NCI-H1694 treated with DMSO at 0.1 percent for 48 hours (cell line): ENCODE data around the gene FSIP1.

ENCODE experiments used
- DNase-seq: peaks from one replicate; lab custom pipeline; 2025; lab: John Stamatoyannopoulos, UW

FSIP1 gene

DNA sequence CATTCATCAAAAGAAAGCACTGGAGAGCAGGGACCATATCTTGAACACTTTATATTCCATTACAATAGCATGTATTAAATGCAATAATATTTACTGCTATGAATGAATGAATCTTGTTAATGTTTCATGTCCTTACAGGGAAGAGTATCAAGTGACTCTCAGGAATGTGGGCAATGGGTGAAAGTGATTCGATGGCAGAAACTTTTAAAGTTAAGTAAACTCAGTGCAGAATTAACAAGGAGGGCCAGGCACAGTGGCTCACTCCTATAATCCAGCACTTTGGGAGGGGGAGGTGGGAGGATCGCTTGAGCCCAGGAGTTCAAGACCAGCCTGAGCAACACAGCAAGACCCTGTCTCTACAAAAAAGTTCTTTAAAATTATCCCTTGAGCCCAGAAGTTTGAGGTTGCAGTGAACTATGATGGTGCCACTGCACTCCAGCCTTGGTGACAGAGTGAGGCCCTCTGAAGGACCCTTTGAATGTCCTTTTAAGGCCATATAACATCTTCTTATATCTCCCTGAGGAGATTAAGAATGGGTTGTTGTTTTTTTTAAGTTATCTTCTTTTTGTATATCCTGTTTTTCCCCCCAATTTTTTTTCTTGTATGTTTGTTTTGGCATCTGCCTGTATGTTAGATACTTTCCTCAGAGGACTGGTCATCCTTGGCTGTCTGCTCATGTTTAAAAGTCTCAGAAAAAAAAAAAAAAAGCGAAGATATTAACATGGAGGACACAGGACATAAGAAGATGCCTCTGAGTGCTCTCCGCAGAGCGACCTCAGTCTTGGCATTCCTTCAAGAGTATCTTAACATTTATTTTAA, 9.6 kb upstream of the FSIP1 start:
- DNase-seq: no peak

DNA sequence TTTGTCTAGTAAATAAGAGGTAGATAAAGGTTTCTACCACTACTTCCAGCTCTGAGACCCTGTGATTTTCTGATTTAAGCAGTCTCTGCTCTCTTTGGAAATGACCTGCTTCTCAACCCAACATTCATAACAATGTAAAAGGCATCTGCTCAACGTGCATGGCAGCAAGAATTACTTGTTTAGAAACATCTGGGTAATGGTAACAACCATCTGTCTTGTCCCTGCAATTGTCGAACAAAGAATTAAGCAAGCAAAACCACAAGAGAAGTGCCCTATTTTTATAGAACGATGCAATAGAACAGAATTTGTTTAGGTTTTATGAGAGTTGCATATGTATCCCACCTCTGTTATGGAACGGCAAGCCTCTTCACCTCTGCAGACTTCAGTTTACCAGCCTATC, 7.1 kb upstream of the FSIP1 start:
- DNase-seq: peak; percentile 38

DNA sequence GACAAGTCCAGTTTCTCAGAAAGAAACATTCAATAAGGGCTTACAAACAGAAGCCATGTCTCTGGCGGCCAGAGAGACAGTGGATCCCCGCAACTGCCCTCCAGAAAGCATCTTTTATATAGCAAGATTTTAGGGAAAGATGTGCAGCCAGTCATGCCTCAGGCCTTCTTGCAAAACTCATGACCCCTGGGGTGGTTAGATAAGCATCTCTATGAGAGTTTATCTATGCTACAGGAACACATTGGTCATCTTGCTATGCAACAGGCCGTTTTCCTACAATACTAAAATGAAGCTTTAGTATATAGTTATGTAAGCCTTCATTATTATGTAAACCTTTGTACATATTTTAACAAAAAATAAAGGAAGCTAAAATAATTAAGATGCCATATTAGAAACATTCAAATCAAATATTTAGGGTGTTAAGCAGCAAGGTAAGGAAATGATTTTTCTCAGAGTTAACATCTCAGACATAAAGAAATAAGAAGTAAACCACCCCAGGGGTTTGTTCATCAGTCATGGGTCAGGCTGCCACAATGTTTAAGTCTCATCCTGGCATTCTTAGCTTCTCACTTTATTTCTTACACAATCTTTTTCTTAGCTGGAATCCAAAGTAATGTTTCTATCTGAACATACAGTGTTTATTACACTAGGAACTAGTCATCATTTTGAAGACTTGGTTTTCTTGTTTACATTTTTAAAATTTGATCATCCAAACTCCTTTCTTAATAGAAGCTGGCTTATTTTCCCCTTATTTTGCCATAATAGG, 6.3 kb upstream of the FSIP1 start:
- DNase-seq: no peak

DNA sequence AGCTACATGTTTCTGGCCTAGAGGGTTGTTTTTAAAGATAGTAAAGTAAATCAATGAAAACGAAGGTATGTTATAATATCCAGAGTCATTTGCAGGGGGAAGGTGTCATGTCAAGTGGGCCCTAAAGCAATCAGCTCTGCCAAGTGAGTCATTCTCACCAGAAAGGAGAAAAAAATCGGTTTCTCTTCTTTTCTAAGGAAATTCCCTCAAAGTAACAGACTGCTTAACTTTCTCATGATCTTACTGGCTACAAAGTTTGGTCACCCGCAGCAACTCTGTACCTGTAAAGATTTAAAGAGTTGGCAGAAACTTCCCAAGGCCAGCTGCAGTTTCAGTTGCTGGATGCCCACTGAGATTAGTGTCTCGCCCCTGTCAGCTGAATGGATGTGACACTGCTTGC, 5.5 kb upstream of the FSIP1 start:
- DNase-seq: no peak

DNA sequence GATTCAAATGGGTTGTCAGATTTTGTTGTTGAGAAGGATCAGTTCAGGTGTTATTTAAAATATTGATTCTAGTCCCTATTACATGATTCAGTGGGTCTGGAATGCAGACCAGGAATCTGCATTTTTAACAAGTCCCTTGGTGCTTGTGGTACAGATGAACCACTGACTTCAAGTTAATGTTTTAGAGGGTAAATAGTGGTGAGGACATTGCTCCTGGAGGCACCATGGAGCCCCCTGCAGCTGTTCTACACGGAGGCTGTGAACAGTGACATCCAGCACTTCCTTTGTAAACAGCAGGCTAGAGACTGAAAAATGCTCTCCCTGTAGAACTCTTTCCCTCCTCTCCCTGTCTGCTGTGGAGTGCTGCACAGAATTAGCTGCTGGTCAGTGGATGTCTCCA, 4.8 kb upstream of the FSIP1 start:
- DNase-seq: no peak

DNA sequence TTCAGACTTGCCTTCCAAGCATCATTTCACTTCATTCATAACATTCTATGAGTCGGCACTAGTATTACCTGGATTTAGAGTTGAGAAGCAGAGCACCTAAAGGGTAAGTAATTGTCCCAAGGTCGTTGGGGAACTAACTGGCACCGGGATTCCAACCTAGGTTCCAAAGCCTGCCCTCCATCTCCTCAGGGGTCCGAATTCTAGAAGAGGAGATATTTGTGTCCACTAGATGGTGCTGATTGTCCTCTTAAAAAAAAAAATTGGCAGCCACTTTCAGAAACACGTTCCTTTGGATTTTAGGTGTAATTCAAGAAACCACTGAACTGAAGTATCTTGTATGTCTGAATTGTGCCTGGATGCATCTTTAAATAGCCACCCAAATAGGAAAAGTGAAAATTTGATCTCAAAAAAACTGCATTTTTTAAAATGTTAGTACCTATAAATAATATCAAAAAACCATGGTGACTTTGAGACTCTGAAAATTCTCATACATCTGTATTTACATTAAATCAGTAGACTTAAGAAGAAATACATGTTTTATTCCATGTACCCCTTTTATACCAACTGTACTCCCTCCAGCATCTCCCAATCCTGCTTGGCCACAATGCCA, 3.9 kb upstream of the FSIP1 start:
- DNase-seq: peak; percentile 67

DNA sequence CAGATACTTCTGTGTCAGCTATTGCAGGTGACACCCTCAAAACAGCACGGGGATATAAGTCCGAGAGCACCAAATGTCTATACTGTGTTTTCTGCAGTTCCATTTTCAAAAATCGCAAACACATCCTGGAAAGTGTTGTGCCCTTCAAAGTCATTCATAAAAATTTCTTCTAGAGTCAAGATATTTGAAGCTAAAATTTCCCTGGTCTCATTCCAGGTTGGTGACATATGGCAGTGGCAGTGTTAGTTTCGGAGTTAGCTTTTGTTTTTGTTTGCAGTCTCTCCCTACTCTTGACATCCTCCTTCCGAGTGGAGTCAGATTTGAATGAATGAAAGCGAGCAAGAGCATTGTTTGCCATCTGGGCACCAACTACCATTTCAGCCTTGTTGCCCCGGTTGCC, 3.2 kb upstream of the FSIP1 start:
- peak; percentile 54 for DNase-seq

DNA sequence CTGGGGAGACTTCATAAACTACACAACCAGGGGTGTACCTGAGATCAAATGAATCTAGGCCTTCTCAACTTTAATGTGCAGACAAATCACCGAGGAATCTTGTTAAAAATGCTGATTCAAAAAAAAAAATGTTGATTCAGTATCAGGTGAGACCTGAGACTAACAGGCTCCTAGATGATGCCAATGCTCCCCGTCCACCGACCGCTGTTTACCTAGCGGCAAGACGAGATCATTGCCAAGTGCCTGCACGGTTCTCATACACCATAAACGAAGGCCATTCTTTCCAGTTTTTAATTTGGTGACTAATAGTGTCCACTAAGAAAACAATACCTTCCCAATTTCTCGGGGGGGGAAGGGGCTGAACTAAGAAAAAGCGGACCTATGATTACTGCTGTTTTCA, 2.5 kb upstream of the FSIP1 start:
- DNase-seq: no peak

DNA sequence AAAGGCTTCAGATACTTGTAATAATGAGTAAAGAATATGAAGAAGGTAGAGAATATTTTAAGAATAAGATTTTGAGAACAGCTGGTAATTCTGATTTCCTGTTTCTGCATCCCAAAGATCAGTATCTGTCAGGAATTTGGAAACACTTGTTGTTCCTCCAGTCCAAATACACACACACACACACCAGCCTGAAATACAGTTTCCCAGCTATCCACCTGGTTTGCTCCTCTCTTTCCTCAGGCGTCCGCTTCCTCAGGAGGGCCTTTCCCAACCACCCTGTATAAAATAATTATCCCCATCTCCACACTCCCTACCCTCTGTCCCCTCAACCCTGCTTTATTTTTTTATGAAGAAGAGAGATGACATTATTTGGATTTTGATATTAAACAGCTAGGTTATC, 2.0 kb upstream of the FSIP1 start:
- no peak for DNase-seq

DNA sequence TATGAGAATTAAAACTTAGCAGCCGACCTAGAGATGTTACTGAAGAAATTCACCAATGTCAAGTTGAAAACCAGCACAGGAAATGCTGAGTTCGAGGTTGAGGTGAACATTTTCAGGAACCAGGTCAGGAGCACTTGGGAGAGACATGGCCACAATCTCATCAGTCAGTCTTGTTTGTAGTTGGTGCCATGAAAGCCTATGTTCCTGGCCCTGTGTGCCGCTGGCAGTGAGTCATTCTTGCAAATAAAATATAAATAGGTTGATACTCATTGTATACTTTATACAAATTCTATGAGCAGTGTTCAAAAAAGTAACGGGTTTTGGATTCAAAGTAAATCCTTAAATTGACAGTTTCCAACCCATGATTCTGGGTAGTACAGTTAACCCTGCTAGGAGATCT, 1.5 kb upstream of the FSIP1 start:
- DNase-seq: no peak

DNA sequence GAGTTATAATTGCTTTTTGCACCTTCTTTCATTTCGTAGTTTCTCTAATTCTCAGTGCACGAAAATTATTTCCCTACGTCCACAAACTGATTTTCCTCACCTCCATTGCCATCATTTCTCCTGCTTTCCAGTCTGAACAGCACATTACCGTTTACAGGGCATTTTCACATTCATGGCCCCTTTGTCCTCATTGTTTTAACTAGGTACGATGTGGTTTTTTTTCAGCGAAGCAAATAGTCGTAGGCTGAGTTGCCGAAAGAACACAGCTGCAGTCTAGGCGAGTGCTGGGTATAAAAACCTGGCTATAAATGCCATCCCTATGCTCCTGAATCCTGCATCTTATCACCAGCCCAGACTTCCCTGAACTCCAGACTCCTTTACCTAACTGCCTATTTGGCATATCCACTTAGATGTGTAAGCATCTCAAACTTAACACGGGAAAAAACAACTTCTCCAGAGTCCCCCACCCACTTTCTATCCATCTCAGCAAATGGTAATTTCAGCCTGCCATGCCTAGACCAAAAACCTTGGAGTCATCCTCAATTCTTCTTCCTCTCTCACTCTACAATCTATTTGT, 691 bp upstream of the FSIP1 start:
- no peak for DNase-seq

DNA sequence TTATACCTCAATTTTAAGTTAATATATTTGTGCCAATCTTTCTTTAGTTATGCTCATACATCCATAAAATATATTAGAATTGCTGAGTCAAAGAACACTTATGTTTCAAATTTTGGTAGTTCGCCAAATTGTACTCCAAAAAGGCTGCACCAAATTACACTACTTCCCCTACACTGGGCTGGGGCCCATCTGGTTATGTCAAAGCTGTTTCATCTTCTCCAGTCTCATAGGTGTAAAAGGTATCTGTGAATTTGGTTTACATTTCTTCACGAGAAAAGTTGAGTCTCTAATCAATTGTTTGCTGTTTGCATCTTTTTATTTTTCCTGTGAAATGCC, 706 bp downstream of the FSIP1 start:
- DNase-seq: no peak

DNA sequence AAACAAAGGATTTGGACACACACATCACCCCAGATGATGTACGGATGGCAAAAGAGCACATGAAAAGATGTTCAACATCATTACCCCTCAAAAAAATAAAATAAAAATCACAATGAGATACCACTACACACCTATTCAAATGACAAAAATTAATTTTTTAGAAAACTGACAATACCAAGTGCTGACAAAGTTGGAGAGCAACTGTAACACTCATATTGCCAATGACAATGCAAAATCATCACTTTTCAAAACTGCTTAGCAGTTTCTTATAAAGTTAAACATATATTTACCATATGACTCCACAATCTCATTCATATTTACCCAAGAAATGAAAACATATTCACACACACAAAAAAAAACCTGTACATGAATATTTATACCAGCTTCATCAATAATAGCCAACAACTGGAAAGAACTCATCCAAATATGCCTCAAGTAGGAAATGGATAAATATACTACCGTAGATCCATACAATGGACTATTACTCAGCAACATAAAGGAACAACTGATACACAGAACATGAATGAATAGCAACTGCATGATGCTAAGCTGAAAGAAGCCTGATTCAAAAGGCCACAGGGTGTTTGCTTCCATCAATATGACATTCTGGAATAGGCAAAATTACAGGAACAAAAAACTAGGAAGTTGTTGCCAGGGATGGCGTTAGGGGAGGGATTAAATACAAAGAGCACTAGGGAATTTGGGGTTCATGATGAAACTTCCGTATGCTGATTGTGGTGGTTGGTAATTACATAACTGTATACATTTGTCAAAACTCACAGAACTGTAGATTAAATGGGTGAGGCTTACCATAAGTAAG, 1.3 kb downstream of the FSIP1 start:
- DNase-seq: no peak

DNA sequence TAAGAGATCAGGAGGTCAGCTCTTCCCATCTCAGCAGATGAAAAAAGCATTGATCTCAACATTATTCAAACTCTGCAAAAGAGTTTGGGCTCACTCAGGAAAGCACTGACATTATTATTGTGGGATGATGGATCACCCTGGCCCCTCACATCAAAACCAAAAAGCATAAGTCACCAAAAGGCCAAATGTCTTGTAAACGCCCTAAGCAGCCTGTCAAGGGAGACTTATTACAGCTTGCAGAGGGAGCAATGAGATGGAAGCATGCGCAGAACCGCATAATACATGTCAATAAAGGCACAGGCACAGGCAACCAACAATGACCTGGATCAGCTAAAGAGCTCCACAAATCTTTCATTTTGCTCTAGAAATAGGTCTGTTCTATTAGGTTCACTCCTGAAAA, 4.6 kb downstream of the FSIP1 start:
- no peak for DNase-seq

DNA sequence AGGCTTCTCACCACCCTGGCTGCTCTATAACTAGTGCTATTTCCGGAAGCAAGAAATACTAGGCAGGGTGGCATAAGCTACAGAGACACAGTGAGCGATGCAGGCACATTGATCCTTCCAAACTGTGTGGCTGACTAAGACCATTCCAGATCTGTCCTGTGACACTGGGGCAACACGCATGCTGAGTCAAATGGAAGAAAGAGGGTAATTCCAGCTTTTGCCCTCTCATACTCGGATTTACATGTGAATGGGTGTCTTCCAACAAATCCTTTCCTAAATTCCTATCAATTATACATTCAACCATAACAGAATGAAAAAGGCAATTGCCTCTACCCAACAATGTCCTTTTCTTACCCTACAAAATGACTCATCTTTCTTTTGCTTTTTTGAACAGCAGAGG, 5.1 kb downstream of the FSIP1 start:
- no peak for DNase-seq

DNA sequence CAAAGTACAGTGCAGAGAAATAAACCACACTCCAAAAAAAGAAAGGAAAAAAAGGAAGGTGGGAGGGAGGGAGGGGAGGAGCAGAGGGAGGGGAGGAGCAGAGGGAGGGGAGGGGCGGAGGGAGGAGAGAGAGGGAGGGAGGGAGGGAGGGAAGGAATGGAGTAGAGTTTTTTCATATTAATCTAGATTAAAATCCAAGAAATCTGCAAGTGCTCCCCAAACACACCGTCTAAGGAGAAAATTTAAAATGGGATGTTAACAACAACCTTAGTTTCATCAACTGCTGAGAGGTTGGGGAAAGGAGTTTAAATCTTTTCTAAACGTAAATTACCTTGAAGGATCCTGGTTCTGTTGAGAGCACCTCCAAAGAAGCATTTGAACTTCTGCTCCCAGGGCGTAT, 6.6 kb downstream of the FSIP1 start:
- DNase-seq: no peak

DNA sequence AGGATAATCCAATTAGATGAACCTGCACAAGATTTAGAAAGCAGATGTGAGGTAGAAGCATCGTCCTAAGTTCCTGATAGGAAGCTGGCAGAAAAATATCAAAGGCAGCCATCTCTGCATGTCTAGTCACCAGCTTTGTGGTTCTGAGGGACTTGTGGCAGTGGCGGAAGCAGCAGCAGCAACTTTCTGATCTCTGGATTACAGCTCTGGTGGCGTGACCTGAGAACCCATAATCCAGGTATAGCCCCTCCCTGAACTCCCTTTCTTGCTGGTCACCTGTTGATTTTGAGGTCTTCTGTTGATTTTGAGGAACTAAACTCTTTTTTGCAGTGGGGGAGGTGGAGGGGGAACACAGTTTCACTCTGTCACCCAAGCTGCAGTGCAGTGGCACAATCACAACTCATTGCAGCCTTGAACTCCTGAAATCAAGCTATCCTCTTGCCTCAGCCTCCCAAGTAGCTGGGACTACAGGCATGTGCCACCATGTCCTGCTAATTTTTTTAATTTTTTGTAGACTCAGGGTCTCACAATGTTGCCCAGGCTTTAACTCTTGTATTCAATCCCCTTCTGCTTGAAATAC, 7.9 kb downstream of the FSIP1 start:
- no peak for DNase-seq

DNA sequence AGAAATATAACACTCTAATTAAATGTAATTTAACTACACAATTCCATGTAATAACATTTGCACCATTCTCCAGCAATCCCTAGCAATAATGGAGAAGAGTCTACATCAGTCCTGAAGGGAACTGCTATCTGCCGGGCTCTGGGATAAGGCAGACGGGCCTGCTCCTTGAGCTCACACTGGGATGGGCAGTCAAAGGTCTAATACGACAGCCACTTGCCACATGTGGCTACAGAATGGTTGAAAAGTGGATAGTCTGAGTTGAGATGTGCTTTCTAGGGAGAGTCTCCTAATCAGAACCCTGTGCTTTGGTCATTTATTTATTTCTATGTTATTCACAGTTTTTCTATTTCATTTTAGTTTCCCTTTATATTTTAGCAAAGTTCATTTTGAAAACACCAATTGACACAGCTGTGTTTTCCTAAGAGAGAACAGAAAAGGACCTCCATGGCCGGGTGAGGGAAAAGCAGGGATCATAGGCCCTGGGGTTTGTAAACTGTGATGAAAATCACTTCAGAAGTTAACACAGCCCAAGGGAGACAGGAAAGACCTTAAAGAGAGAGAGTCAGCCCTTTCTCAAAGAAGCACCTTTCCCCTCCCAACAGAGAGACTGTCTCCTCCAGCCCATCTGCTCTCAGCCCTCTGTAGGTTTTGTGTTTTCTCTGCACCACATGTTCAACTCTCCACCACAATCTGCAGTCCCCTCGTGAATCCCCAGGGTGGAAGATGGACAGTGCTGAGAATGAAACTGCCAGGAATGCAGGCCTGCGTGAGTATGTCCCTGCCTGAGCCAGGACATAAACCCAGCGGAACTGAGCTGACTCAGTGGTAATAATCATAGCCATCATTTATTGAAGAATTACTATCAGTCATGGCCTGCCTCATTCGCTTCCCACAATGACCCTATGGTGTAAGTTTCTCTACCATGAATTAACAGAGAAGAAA, 11.6 kb downstream of the FSIP1 start:
- DNase-seq: peak; percentile 23

DNA sequence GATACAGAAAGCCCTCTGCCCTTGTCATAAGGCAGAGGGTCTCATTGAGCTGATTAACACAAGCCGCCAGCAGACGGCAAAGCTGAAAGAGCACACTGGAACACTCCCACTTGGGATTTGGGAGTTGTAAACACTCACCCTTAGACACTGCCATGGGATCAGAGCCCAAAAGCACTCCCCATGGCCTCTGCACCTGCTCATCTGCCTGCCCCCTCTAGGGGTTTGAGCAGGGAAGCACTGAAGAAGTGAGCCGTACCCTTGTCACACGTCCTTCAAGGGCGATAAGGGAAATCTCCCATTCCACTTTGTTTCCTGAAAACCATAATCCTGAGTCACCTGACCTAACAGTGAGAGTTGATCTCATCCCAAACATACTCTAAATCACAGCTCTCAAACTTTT, 14.7 kb downstream of the FSIP1 start:
- no peak for DNase-seq

DNA sequence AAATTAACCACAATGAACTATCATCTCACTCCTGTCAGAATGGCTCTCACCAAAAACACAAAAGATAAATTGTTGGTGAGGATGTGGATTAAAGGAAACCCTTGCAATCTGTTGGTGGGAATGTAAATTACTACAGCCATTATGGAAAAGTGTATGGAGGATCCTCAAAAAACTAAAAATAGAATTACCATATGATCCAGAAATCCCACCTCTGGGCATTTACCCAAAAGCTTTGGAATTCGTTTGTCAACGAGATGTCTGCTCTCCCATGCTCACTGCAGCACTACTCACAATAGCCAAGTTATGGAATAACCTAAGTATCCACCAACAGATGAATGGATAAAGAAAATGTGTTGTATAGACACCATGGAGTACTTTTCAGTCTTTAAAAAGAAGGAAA, 21.6 kb downstream of the FSIP1 start:
- no peak for DNase-seq
